Neural crest cell (in vitro differentiated cells): ENCODE measurements around the gene CFAP61. TPM values are rescaled to one million over a fixed set of nuclear protein-coding genes. Genes with fewer than 3 reads are reported as not detected.

Experiments used
- DNase-seq: peaks from one replicate; pipeline ENCODE4 v3.0.0; 2021; ENCODE audit warnings: low read depth, mixed read lengths, low spot score
- H3K27ac Mint-ChIP-seq: one replicate; pipeline ENCODE4 v1.8.0; 2021; ENCODE audit warnings: mild to moderate bottlenecking, mixed read lengths; ENCODE audit not compliant: unreplicated experiment
- H3K27me3 Mint-ChIP-seq: 2 replicates; pipeline ENCODE4 v1.8.0; 2021; ENCODE audit warnings: low read depth, mild to moderate bottlenecking, mixed read lengths
- H3K36me3 Mint-ChIP-seq: 2 replicates; pipeline ENCODE4 v1.8.0; 2021; ENCODE audit warnings: low read depth, mild to moderate bottlenecking, mixed read lengths
- H3K4me1 Mint-ChIP-seq: 2 replicates; pipeline ENCODE4 v1.8.0; 2021; ENCODE audit warnings: mixed read lengths
- H3K4me3 Mint-ChIP-seq: one replicate; pipeline ENCODE4 v1.8.0; 2021; ENCODE audit warnings: mild to moderate bottlenecking, mixed read lengths
- H3K9me3 Mint-ChIP-seq: 2 replicates; pipeline ENCODE4 v1.8.0; 2021; ENCODE audit warnings: mixed read lengths
- total RNA-seq: library from RNA; stranded (reverse); gene quantifications from 2 replicates; pipeline ENCODE4 v1.2.1, GENCODE V29; 2021
- TF ChIP-seq, protein P1 (sequence below): fragments of 200-600 bp; sonication (generic); conservative IDR thresholded peaks from 2 replicates; pipeline ENCODE4 v1.5.0; 2021; ENCODE audit warnings: antibody characterized with exemption, mild to moderate bottlenecking

The CFAP61 gene
- total RNA-seq, 1 donor from 2014 or later, result 1.9 TPM

DNA sequence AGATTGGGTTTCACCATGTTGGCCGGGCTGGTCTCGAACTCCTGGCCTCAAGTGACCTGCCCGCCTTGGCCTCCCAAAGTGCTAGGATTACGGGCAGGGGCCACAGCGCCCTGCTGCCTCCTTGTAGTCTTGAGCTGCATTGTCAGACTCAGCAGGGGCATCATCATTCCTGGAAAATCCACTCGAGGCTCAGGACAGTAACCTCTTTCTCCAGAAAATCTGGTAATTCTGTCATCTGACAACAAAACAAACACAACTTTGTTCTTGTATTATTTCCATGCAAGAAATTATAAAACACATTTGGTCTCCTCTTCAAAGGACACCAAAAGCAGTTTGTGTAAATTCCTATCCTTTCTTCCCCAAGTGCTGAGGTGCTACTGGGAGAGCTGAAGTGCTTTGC lies 178.4 kb downstream of the CFAP61 start:
- no peak overlapping the region for H3K4me3 Mint-ChIP-seq
- TF ChIP-seq, protein P1, sequence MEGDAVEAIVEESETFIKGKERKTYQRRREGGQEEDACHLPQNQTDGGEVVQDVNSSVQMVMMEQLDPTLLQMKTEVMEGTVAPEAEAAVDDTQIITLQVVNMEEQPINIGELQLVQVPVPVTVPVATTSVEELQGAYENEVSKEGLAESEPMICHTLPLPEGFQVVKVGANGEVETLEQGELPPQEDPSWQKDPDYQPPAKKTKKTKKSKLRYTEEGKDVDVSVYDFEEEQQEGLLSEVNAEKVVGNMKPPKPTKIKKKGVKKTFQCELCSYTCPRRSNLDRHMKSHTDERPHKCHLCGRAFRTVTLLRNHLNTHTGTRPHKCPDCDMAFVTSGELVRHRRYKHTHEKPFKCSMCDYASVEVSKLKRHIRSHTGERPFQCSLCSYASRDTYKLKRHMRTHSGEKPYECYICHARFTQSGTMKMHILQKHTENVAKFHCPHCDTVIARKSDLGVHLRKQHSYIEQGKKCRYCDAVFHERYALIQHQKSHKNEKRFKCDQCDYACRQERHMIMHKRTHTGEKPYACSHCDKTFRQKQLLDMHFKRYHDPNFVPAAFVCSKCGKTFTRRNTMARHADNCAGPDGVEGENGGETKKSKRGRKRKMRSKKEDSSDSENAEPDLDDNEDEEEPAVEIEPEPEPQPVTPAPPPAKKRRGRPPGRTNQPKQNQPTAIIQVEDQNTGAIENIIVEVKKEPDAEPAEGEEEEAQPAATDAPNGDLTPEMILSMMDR, result no peak
- no peak overlapping the region for H3K27ac Mint-ChIP-seq
- H3K36me3 Mint-ChIP-seq, result no peaks in the 10 kb centered on the region
- peaks cover 6% of the 10 kb centered on the region for H3K4me1 Mint-ChIP-seq
- no peak for DNase-seq
- H3K27me3 Mint-ChIP-seq, result no peaks in the 10 kb centered on the region
- peaks cover 13% of the 10 kb centered on the region for H3K9me3 Mint-ChIP-seq

DNA sequence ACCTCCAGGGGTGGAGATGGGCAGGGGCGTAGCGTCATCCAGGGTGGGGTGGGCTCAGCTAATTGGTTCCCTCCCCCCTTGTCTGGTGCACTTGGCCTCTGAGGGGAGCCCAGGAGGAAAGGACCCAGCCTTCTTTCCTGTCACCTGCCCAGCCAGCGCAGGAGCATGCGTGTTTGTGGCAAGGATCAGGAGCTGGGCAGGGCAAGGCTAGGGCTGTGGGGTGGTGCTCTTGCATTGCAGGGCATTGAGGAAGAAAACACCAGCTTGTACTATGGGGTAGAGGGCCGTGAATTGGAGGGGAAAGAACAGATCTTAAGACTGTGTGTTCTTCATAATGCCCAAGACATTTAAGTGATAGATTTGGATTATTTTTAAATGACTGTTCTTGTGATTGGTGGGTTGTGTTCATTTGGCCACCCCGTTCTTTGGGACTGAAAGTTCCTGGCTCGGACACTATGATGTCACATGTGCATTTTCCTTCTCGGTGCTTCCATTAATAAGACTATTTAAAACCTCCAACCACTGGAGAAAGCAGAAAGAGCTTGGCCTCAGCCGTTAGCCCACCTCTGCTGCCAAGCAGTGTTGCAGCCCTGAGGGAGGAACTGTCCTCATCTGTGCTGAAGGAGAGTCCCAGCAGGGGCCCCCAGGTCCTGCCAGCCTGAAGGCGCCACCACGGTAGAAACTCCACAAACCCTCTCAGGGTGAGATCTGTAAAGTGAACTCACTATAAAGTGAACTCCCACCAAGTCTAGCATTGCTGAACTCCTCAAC lies 179.4 kb downstream of the CFAP61 start:
- H3K4me3 Mint-ChIP-seq, result no peak overlapping the region
- no peaks in the 10 kb centered on the region for H3K36me3 Mint-ChIP-seq
- H3K9me3 Mint-ChIP-seq, result peaks cover 10% of the 10 kb centered on the region
- TF ChIP-seq, protein P1, result no peak
- no peak for DNase-seq
- no peaks in the 10 kb centered on the region for H3K27me3 Mint-ChIP-seq
- no peak overlapping the region for H3K27ac Mint-ChIP-seq
- H3K4me1 Mint-ChIP-seq, result peaks cover 5% of the 10 kb centered on the region

DNA sequence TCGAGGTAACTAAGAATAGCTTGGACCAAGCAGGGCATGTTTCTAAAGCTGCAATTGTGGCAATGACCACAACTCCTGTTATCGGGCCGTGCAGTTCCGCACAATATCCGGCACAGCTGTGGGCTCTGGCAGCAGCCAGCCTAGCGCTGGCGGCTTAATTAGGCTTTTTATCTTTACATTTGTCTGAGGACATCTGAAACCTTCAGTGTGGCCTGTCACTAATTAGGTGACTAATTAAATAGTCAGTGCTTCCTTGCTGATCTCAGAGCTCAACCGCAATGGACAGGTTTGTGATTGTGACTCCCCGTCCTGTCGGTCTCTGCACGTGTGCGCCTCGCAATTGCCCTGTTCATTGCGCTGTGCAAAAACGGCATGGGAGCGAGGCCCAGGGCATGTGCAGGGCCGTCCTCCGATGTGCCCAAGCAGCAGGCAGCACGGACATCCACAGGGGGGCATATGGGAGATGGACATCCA lies 180.7 kb downstream of the CFAP61 start:
- TF ChIP-seq, protein P1, result no peak
- no peak overlapping the region for H3K27ac Mint-ChIP-seq
- H3K9me3 Mint-ChIP-seq, result peaks cover 1% of the 10 kb centered on the region
- no peak for DNase-seq
- H3K27me3 Mint-ChIP-seq, result no peaks in the 10 kb centered on the region
- H3K4me1 Mint-ChIP-seq, result peaks cover 11% of the 10 kb centered on the region
- no peak overlapping the region for H3K4me3 Mint-ChIP-seq
- no peaks in the 10 kb centered on the region for H3K36me3 Mint-ChIP-seq

DNA sequence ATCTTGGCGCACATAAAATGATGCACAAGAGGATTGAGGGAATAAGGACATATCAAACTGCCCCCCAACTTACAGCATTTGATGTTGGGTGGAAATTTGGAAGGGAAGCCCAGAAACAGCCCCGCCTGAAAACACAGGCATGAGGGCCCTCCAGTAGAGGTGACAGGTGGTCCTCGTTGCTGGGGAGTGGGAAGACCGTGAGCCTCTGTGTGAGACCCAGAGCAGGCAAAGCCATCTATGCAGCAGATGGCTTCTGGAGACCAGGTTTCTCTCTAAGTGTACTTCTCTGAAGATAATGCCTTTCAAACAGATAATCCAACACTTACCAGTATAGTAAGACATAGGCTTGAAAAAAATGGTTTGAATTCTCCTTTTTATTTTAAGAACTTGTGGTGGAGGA lies 183.3 kb downstream of the CFAP61 start:
- H3K4me1 Mint-ChIP-seq, result peaks cover 16% of the 10 kb centered on the region
- H3K27ac Mint-ChIP-seq, result no peak overlapping the region
- no peak for DNase-seq
- H3K27me3 Mint-ChIP-seq, result no peaks in the 10 kb centered on the region
- TF ChIP-seq, protein P1, result no peak
- no peaks in the 10 kb centered on the region for H3K36me3 Mint-ChIP-seq
- H3K4me3 Mint-ChIP-seq, result no peak overlapping the region
- no peaks in the 10 kb centered on the region for H3K9me3 Mint-ChIP-seq

DNA sequence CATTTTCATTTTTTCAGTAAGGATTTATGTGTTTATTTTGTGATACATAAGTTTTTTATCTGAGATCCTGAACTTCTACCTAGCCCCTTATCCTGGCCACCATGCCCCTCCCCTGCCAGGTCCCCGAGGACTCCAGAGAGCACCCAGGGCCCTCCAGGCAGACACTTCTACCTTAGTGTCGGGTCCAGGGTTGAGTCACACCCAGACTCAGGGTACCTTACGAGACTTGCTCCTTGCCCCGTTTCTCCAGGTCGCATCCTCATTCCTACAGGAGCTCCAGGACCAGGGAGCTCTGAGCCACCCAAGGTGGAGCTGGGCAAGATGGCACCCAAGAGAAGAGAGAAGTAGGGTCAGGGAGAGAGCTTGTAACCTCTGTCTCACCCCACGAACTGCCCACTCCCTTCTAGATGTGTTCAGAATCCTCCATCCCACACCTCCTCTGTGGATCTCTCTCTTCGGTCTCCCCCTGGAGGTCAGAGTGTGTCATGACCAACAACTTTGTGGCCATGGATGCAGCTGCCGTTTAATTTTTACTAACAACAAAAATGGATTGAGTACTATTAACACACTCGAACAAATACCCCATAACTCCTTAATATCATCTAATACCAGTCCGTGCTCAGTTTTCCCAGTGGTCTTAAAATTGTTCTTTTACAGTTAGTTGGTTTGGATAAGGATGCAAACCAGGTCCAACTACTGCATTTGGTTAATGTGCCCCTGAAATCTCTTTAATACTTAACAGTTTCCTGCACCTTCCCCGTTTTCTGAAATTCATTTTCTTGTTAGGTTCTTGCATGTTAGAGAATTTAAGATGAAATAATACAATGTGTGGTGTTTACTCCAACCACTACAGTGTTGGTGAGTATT lies 185.0 kb downstream of the CFAP61 start:
- peaks cover 21% of the 10 kb centered on the region for H3K4me1 Mint-ChIP-seq
- TF ChIP-seq, protein P1, result peak; percentile 78
- no peaks in the 10 kb centered on the region for H3K9me3 Mint-ChIP-seq
- H3K27me3 Mint-ChIP-seq, result no peaks in the 10 kb centered on the region
- no peaks in the 10 kb centered on the region for H3K36me3 Mint-ChIP-seq
- DNase-seq, result peak; percentile 51
- no peak overlapping the region for H3K27ac Mint-ChIP-seq
- H3K4me3 Mint-ChIP-seq, result no peak overlapping the region
